GM10847 (cell line): ENCODE results near the gene ESM1.

ENCODE experiments used
- POLR2A ChIP-seq: IDR thresholded peaks from 2 replicates; pipeline ENCODE4 v1.6.1; 2011; ENCODE audit not compliant: insufficient read length; ENCODE audit errors: extremely low read depth

ESM1 gene

DNA sequence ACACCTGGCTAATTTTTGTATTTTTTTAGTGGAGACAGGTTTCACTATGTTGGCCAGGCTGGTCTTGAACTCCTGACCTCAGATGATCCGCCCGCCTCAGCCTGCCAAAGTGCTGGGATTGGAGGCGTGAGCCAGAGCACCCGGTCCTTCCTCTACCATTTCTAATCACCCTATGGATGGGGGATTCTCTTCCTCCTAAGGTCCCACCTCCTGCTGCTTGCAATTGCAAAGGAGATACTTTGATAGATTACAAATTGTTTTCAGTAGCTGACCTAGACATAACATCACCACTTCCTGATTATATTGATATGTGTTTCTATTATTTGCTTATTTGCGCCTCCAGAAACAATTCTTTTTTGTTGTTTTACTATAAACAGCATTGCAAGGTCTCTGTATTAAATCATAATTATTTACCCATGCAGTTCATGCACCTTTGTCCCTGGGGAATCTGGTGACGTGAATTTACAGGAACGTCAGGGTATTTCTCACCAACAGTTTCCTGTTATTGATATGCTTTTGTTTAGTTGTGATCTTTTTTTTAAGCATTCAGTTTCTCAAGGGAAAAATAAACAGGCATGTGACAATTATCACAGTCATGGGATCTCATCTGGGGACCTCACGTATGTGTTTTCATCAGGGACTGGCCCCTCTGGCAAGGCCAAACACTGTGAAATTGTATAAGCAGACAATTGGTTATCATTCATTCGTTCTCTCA lies 43.2 kb downstream of the ESM1 start:
- TF ChIP-seq POLR2A: no peak

- no peak for TF ChIP-seq POLR2A
Observed at GRCh38 chr5:54936201-54936600, 49.2 kb downstream of the ESM1 start.

DNA sequence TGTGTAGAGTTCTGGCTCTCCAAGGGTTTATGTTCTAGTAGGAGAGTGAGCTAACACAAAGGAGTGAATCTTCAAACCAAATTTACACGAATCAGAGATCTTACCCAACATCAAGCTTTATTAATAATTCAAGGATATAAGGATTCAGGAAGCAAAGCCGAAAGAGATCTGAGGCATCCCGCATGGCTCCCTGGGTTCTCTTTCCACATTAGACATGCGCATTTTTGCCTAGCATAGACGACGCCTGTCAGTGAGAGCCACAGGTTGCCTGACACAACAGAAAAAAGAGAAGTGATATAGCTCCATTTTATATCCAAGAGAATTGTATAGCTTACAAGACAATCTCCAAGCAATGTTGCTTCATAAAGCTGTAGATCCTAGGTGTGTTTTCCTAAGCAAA lies 52.6 kb downstream of the ESM1 start:
- no peak for TF ChIP-seq POLR2A

GRCh38 chr5:54930736-54931135 lies 54.7 kb downstream of the ESM1 start:
- no peak for TF ChIP-seq POLR2A
